T-helper 1 cell treated with Interleukin-12 subunit alpha and Interleukin-12 subunit beta and Interleukin-4 antibody, amounts not matched to agents 30 μg/mL and 1 μg/mL, for 36 hours (primary cell): ENCODE data around the gene GEMIN2.
"Not testable (repeated sequence)": the region's sequence is repeated elsewhere in the genome, so short reads cannot be mapped to it uniquely, and the experiment has no call there.

ENCODE experiments used
- H3K27ac Mint-ChIP-seq: one replicate; pipeline ENCODE4 v1.8.0; 2021; ENCODE audit warnings: mild to moderate bottlenecking, mixed read lengths
- H3K27me3 Mint-ChIP-seq: one replicate; pipeline ENCODE4 v1.8.0; 2021; ENCODE audit warnings: low read depth, mixed read lengths
- H3K36me3 Mint-ChIP-seq: one replicate; pipeline ENCODE4 v1.8.0; 2021; ENCODE audit warnings: low read depth, mixed read lengths
- H3K4me1 Mint-ChIP-seq: one replicate; pipeline ENCODE4 v1.8.0; 2021; ENCODE audit warnings: low read depth, mixed read lengths
- H3K4me3 Mint-ChIP-seq: one replicate; pipeline ENCODE4 v1.8.0; 2021; ENCODE audit warnings: mild to moderate bottlenecking, moderate library complexity, mixed read lengths
- H3K9me3 Mint-ChIP-seq: one replicate; pipeline ENCODE4 v1.8.0; 2021; ENCODE audit warnings: mixed read lengths

GEMIN2 gene

GRCh38 chr14:39145266-39145966, 31.3 kb downstream of the GEMIN2 start:
- H3K27ac Mint-ChIP-seq = no peak overlapping the region
- H3K4me1 Mint-ChIP-seq = peaks cover 4% of the 10 kb centered on the region
- no peaks in the 10 kb centered on the region for H3K27me3 Mint-ChIP-seq
- H3K4me3 Mint-ChIP-seq = no peak overlapping the region
- H3K36me3 Mint-ChIP-seq = peaks cover 36% of the 10 kb centered on the region
- H3K9me3 Mint-ChIP-seq = peaks cover 6% of the 10 kb centered on the region

- Mint-ChIP-seq H3K27me3 (no peaks in the 10 kb centered on the region), H3K36me3 (peaks cover 24% of the 10 kb centered on the region), H3K9me3 (no peaks in the 10 kb centered on the region), H3K4me3 (no peak overlapping the region), H3K27ac (no peak overlapping the region), H3K4me1 (peaks cover 3% of the 10 kb centered on the region)
These were observed 40.6 kb downstream of the GEMIN2 start for GRCh38 chr14:39154594-39155189.

GRCh38 chr14:39157491-39157890, 43.4 kb downstream of the GEMIN2 start:
- H3K27ac Mint-ChIP-seq = no peak overlapping the region
- peaks cover 5% of the 10 kb centered on the region for H3K4me1 Mint-ChIP-seq
- H3K27me3 Mint-ChIP-seq = no peaks in the 10 kb centered on the region
- peaks cover 27% of the 10 kb centered on the region for H3K36me3 Mint-ChIP-seq
- no peaks in the 10 kb centered on the region for H3K9me3 Mint-ChIP-seq
- no peak overlapping the region for H3K4me3 Mint-ChIP-seq

GRCh38 chr14:39158222-39158858, 44.2 kb downstream of the GEMIN2 start:
- Mint-ChIP-seq H3K27ac (no peak overlapping the region), H3K4me3 (no peak overlapping the region), H3K36me3 (peaks cover 31% of the 10 kb centered on the region), H3K4me1 (peaks cover 10% of the 10 kb centered on the region), H3K27me3 (no peaks in the 10 kb centered on the region), H3K9me3 (no peaks in the 10 kb centered on the region)

- Mint-ChIP-seq H3K27ac (no peak overlapping the region), H3K9me3 (no peaks in the 10 kb centered on the region), H3K4me3 (no peak overlapping the region), H3K4me1 (peaks cover 16% of the 10 kb centered on the region), H3K36me3 (peaks cover 34% of the 10 kb centered on the region), H3K27me3 (no peaks in the 10 kb centered on the region)
These were observed 46.4 kb downstream of the GEMIN2 start for GRCh38 chr14:39160494-39160893.

- H3K9me3 Mint-ChIP-seq, H3K27ac Mint-ChIP-seq, H3K27me3 Mint-ChIP-seq: not testable (repeated sequence)
- Mint-ChIP-seq H3K4me3 (peak overlapping the region; percentile 89), H3K36me3 (peaks cover 21% of the 10 kb centered on the region), H3K4me1 (peaks cover 33% of the 10 kb centered on the region)
These were observed 53.7 kb downstream of the GEMIN2 start for GRCh38 chr14:39167797-39168320.

- Mint-ChIP-seq H3K27me3 (no peaks in the 10 kb centered on the region), H3K4me1 (peaks cover 33% of the 10 kb centered on the region), H3K4me3 (peak overlapping the region; percentile 89), H3K36me3 (peaks cover 19% of the 10 kb centered on the region), H3K27ac (peak overlapping the region; percentile 55), H3K9me3 (no peaks in the 10 kb centered on the region)
These were observed 54.5 kb downstream of the GEMIN2 start for GRCh38 chr14:39168591-39168990.

- Mint-ChIP-seq H3K27me3 (no peaks in the 10 kb centered on the region), H3K27ac (peak overlapping the region; percentile 88), H3K4me3 (peak overlapping the region; percentile 89), H3K36me3 (peaks cover 17% of the 10 kb centered on the region), H3K4me1 (peaks cover 37% of the 10 kb centered on the region), H3K9me3 (no peaks in the 10 kb centered on the region)
These were observed 55.4 kb downstream of the GEMIN2 start for GRCh38 chr14:39169541-39169900.

- Mint-ChIP-seq H3K9me3 (no peaks in the 10 kb centered on the region), H3K4me3 (peak overlapping the region; percentile 42), H3K36me3 (peaks cover 34% of the 10 kb centered on the region), H3K27me3 (no peaks in the 10 kb centered on the region), H3K27ac (peak overlapping the region; percentile 67), H3K4me1 (peaks cover 37% of the 10 kb centered on the region)
These were observed 59.1 kb downstream of the GEMIN2 start for GRCh38 chr14:39173198-39173597.

GRCh38 chr14:39174560-39175444, 60.7 kb downstream of the GEMIN2 start, which contains the start of gene PNN:
PNN (plus strand) TSS chr14:39175254; CDS start chr14:39175280, 26 bp downstream.
- Mint-ChIP-seq H3K9me3 (no peaks in the 10 kb centered on the region), H3K36me3 (peaks cover 37% of the 10 kb centered on the region), H3K4me3 (peak within 1 kb of the TSS; percentile 99), H3K27me3 (no peaks in the 10 kb centered on the region), H3K4me1 (peaks cover 35% of the 10 kb centered on the region), H3K27ac (peak within 1 kb of the TSS; percentile 100)

- no peaks in the 10 kb centered on the region for H3K9me3 Mint-ChIP-seq
- peaks cover 39% of the 10 kb centered on the region for H3K36me3 Mint-ChIP-seq
- peak overlapping the region; percentile 99 for H3K4me3 Mint-ChIP-seq
- H3K4me1 Mint-ChIP-seq = peaks cover 35% of the 10 kb centered on the region
- H3K27me3 Mint-ChIP-seq = no peaks in the 10 kb centered on the region
- peak overlapping the region; percentile 100 for H3K27ac Mint-ChIP-seq
These were observed 61.5 kb downstream of the GEMIN2 start for GRCh38 chr14:39175445-39176262.

- Mint-ChIP-seq H3K27me3 (no peaks in the 10 kb centered on the region), H3K4me1 (peaks cover 31% of the 10 kb centered on the region), H3K9me3 (no peaks in the 10 kb centered on the region), H3K27ac (peak overlapping the region; percentile 100), H3K4me3 (peak overlapping the region; percentile 99), H3K36me3 (peaks cover 39% of the 10 kb centered on the region)
These were observed 62.4 kb downstream of the GEMIN2 start for GRCh38 chr14:39176263-39177167.

GRCh38 chr14:39177168-39177545, 63.0 kb downstream of the GEMIN2 start:
- peaks cover 31% of the 10 kb centered on the region for H3K4me1 Mint-ChIP-seq
- no peaks in the 10 kb centered on the region for H3K27me3 Mint-ChIP-seq
- H3K9me3 Mint-ChIP-seq = no peaks in the 10 kb centered on the region
- H3K36me3 Mint-ChIP-seq = peaks cover 39% of the 10 kb centered on the region
- peak overlapping the region; percentile 58 for H3K4me3 Mint-ChIP-seq
- peak overlapping the region; percentile 64 for H3K27ac Mint-ChIP-seq
